PC-9 (cell line): ENCODE results near the gene RBCK1. TPM values are rescaled to one million over a fixed set of nuclear protein-coding genes. Genes with fewer than 3 reads are reported as not detected.
A peak's percentile ranks its signal among the peaks of the same experiment; 100 is the strongest.

Experiments
- BruUV-seq: library from RNA; stranded (reverse); fragments of 400-500 nt; replicated peaks from 2 replicates; lab custom pipeline; 2021; lab: Mats Ljungman, UMichigan
- CTCF ChIA-PET: fragments of 300-600 bp; sonication (Branson Sonifier 250); formaldehyde crosslinking; loops from one replicate; lab custom pipeline; 2022; ENCODE audit warnings: antibody characterized with exemption; lab: Charles Lee
- POLR2A ChIA-PET: fragments of 300-600 bp; sonication (Branson Sonifier 250); formaldehyde crosslinking; loops from one replicate; lab custom pipeline; 2022; ENCODE audit warnings: antibody characterized with exemption; ENCODE audit not compliant: unreplicated experiment; lab: Charles Lee
- DNase-seq, 2 experiments: peaks; one replicate each; pipeline versions ENCODE4 v3.0.0 to v3.0.0-alpha.2; 2015 to 2022; ENCODE audit warnings: mixed read lengths in 1 of 2
- H2AFZ ChIP-seq: fragments of 200-600 bp; sonication (generic); 2 replicates; pipeline ENCODE4 v1.8.1; 2017; ENCODE audit warnings: antibody characterized with exemption
- H3F3A ChIP-seq: fragments of 200-600 bp; sonication (generic); 2 replicates; pipeline ENCODE4 v1.8.1; 2017; ENCODE audit warnings: antibody characterized with exemption, mild to moderate bottlenecking, low read depth; ENCODE audit not compliant: insufficient read depth
- H3K27ac ChIP-seq: fragments of 200-600 bp; sonication (generic); 2 replicates; pipeline ENCODE4 v1.6.1; 2016; ENCODE audit warnings: mixed run types
- H3K27me3 ChIP-seq: fragments of 200-600 bp; sonication (generic); 2 replicates; pipeline ENCODE4 v1.6.1; 2016; ENCODE audit warnings: low read depth, mixed run types; ENCODE audit not compliant: insufficient read depth
- H3K36me3 ChIP-seq: fragments of 200-600 bp; sonication (generic); 2 replicates; pipeline ENCODE4 v1.6.1; 2016; ENCODE audit warnings: low read depth, mixed run types
- H3K4me1 ChIP-seq: fragments of 200-600 bp; sonication (generic); replicated peaks from 2 replicates; pipeline ENCODE4 v1.6.1; 2016; ENCODE audit warnings: mixed run types; ENCODE audit not compliant: insufficient read depth
- H3K4me2 ChIP-seq: fragments of 200-600 bp; sonication (generic); 2 replicates; pipeline ENCODE4 v1.6.1; 2017; ENCODE audit warnings: mixed run types
- H3K4me3 ChIP-seq: fragments of 200-600 bp; sonication (generic); 2 replicates; pipeline ENCODE4 v1.6.1; 2016; ENCODE audit warnings: mixed run types
- H3K79me2 ChIP-seq: fragments of 200-600 bp; sonication (generic); 2 replicates; pipeline ENCODE4 v1.6.1; 2017; ENCODE audit warnings: low read depth, mixed run types
- H3K9me2 ChIP-seq: fragments of 200-600 bp; sonication (generic); 2 replicates; pipeline ENCODE4 v1.8.1; 2017; ENCODE audit warnings: mild to moderate bottlenecking; ENCODE audit not compliant: insufficient read depth
- H3K9me3 ChIP-seq: fragments of 200-600 bp; sonication (generic); 2 replicates; pipeline ENCODE4 v1.8.1; 2016; ENCODE audit warnings: low read depth; ENCODE audit not compliant: insufficient read depth
- H4K20me1 ChIP-seq: fragments of 200-600 bp; sonication (generic); 2 replicates; pipeline ENCODE4 v1.8.1; 2017; ENCODE audit not compliant: insufficient read depth
- CTCF ChIP-seq: fragments of 200-600 bp; sonication (generic); conservative IDR thresholded peaks from 2 replicates; pipeline ENCODE4 v1.6.1; 2017; ENCODE audit warnings: mixed run types, antibody characterized with exemption, mild to moderate bottlenecking, moderate library complexity
- EZH2 ChIP-seq: fragments of 200-600 bp; sonication (generic); IDR thresholded peaks from 2 replicates; pipeline ENCODE4 v1.8.0; 2017; ENCODE audit warnings: antibody characterized with exemption, low read depth
- intact Hi-C: fragments of 100-400 bp; cut with micrococcal nuclease; formaldehyde crosslinking; loops from one replicate; pipeline ENCODE4 v1.10.0; 2022; ENCODE audit not compliant: unreplicated experiment
- total RNA-seq: library from RNA; stranded (reverse); gene quantifications from 2 replicates; pipeline ENCODE4 v1.2.3, GENCODE V29; 2021

The RBCK1 gene
- total RNA-seq, 1 experiment from 2014 or later = 176 TPM

GRCh38 chr20:380763-381580, 27.1 kb upstream of the RBCK1 start:
- peaks cover 70% of the 10 kb centered on the region for H3K4me1 ChIP-seq
- peak in 1 of 2 experiments; percentile 89 for DNase-seq

DNA sequence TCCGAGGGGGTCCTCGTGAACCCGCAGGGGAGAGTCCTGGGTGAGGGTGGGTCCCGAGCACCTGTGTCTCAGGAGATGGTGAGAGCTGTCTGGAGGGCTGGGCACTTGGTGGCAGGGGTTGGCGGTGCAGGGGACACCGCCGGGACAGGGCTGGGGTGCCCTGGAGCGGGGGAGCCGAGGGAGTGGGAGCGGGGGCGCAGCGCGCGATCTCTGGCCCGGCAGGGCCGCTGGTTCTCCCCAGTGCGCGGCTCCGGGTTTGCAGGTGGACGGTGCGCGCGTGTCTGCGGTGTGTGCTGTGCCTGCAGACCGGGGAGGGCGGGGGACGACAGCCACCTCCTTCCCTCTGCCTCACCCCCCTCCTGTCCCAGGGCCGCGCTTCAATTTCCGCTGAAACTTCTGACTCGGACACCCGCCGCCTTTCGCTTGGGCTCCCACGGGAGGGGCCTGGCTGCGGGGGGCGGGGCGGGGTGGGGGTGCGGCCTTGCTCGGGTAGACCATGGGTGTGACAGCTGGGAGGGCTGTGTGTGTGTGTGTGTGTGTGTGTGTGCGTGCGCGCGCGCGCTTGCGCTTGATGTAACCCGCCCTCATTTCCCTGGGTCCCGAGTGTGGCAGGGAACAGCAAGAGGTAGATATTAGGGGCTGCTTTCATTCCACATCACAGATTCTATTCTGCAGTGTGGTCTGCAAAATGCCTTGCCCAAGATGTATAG, 26.4 kb upstream of the RBCK1 start:
- peaks cover 47% of the 10 kb centered on the region for H3K36me3 ChIP-seq
- H3K4me1 ChIP-seq = peaks cover 62% of the 10 kb centered on the region
- H3F3A ChIP-seq = peaks cover 69% of the 10 kb centered on the region
- peaks cover 66% of the 10 kb centered on the region for H3K79me2 ChIP-seq
- H4K20me1 ChIP-seq = peaks cover 42% of the 10 kb centered on the region
- H3K4me3 ChIP-seq = peak overlapping the region; percentile 59
- H3K27me3 ChIP-seq = no peaks in the 10 kb centered on the region
- no peak overlapping the region for H2AFZ ChIP-seq
- POLR2A ChIA-PET = interaction anchor here (0.5 to 1.2 kb wide), 3 partner anchors 12 to 21 kb away, joined by 3 to 7 read pairs (median 5); no protein-coding TSS in a partner anchor
- H3K9me3 ChIP-seq = no peaks in the 10 kb centered on the region
- CTCF ChIA-PET = interaction anchor here (1.3 kb wide), 1 partner anchor 19 kb away, joined by 5 read pairs; no protein-coding TSS in a partner anchor
- DNase-seq = peak; percentile 65 to 84
- no peak for TF ChIP-seq CTCF
- no peak for TF ChIP-seq EZH2
- H3K4me2 ChIP-seq = peak overlapping the region; percentile 95
- no peaks in the 10 kb centered on the region for H3K9me2 ChIP-seq
- intact Hi-C loops = loop anchor here (2.0 kb wide), 1 partner anchor 25 kb away; no protein-coding TSS in a partner anchor
- no TSS peak for BruUV-seq
- peak overlapping the region; percentile 99 for H3K27ac ChIP-seq

More at GRCh38 chr20:380763-381580, 27.1 kb upstream of the RBCK1 start:
- H3K36me3 ChIP-seq = peaks cover 40% of the 10 kb centered on the region
- H3K4me3 ChIP-seq = peak overlapping the region; percentile 59
- peak overlapping the region; percentile 95 for H3K4me2 ChIP-seq
- H3K27me3 ChIP-seq = no peaks in the 10 kb centered on the region
- no peak overlapping the region for H2AFZ ChIP-seq
- ChIA-PET CTCF (interaction anchor here (0.7 to 1.9 kb wide), 5 partner anchors 9 to 27 kb away, joined by 3 to 11 read pairs (median 5); no protein-coding TSS in a partner anchor), POLR2A (interaction anchor here (0.6 to 1.3 kb wide), 6 partner anchors 13 to 91 kb away, joined by 3 to 43 read pairs (median 12); no protein-coding TSS in a partner anchor)
- H3K9me2 ChIP-seq = no peaks in the 10 kb centered on the region
- H3F3A ChIP-seq = peaks cover 61% of the 10 kb centered on the region
- peaks cover 35% of the 10 kb centered on the region for H4K20me1 ChIP-seq
- TF ChIP-seq CTCF (peak; percentile 46; the same call in 1 of the 2 replicates), EZH2 (no peak)
- intact Hi-C loops = loop anchor here (1.0 to 2.0 kb wide), 2 partner anchors 19 to 26 kb away; no protein-coding TSS in a partner anchor
- peak overlapping the region; percentile 99 for H3K27ac ChIP-seq
- H3K79me2 ChIP-seq = peaks cover 59% of the 10 kb centered on the region
- no peaks in the 10 kb centered on the region for H3K9me3 ChIP-seq
- BruUV-seq = no TSS peak
